ENCODE data around the gene SHROOM3. TPM values are rescaled to one million over a fixed set of nuclear protein-coding genes. Genes with fewer than 3 reads are reported as not detected.

Gene SHROOM3
- polyA plus RNA-seq, 1 donor from 2014 or later: 2.7 TPM

DNA sequence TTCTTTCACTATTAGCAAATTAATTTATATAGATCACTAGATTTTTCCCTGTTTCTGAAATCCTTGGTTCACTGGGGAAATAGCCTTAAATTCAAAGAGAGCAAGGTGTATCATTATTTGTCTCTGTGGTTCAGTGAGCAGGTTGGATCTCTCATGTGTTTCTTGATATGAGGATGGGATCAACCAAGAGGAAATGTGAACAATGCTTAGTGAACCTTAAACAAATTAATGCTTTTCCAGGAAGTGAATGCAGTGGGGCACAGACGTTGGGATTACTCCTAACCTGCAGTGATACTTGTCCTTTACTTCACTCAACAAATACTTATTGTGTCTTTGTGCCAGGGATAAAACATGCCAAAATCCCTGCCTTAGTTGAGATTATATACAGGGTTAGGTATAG lies 193.2 kb downstream of the SHROOM3 start:
- Histone ChIP-seq H3K4me3 (ENCODE audit: low read length) (no peak overlapping the region), H2AFZ (ENCODE audit: low read depth, low read length) (no peak overlapping the region), H3K9me2 (ENCODE audit: insufficient read depth, low read length) (no peaks in the 10 kb centered on the region), H3K27ac (ENCODE audit: low read length) (no peak overlapping the region), H3F3A (ENCODE audit: insufficient read depth, low read length, poor library complexity, severe bottlenecking) (no peaks in the 10 kb centered on the region), H3K9me3 (ENCODE audit: low read length) (no peaks in the 10 kb centered on the region), H3K4me2 (ENCODE audit: low read length) (no peak overlapping the region), H3K79me2 (replicated peaks; ENCODE audit: insufficient read depth, low read length) (peaks cover 4% of the 10 kb centered on the region), H3K27me3 (ENCODE audit: insufficient read depth, low read depth, low read length) (no peaks in the 10 kb centered on the region), H3K36me3 (ENCODE audit: insufficient read depth, low read length) (no peaks in the 10 kb centered on the region), H4K20me1 (ENCODE audit: insufficient read depth) (no peaks in the 10 kb centered on the region), H3K9ac (ENCODE audit: low read length) (no peak overlapping the region)
- TF ChIP-seq POLR2AphosphoS5 (IDR thresholded peaks at IDR 0.05) (no peak), TAF1 (IDR thresholded peaks at IDR 0.05; ENCODE audit: low read depth) (no peak), CTCF (IDR thresholded peaks at IDR 0.05; ENCODE audit: poor library complexity, severe bottlenecking) (no peak), MXI1 (conservative IDR thresholded peaks at IDR 0.05; ENCODE audit: poor library complexity, severe bottlenecking) (no peak), SMC3 (conservative IDR thresholded peaks at IDR 0.05; ENCODE audit: poor library complexity) (no peak), EP300 (conservative IDR thresholded peaks at IDR 0.05; ENCODE audit: poor library complexity, severe bottlenecking) (no peak), REST (IDR thresholded peaks at IDR 0.05; ENCODE audit: borderline replicate concordance) (no peak)

DNA sequence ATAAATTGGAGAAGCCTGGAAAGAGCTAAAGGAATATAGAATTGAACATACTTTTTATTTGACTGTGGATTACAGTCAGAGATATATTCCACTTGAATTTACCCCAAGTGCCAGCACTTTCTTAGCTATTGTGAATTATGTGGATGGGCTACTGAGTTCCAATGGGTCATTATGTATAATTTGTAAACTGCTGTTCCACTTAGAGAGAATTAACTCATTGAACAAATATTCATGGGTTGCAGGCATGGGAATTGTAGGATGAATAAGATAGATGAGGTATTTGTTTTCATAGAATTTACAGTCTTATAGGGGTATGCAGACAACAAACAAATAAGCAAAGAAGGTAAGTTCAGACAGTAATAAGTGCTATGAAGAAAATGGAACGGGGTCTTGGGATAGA lies 195.7 kb downstream of the SHROOM3 start:
- no peaks in the 10 kb centered on the region for H3K79me2 ChIP-seq (replicated peaks; ENCODE audit: insufficient read depth, low read length)
- H3F3A ChIP-seq (ENCODE audit: insufficient read depth, low read length, poor library complexity, severe bottlenecking): no peaks in the 10 kb centered on the region
- H3K27me3 ChIP-seq (ENCODE audit: insufficient read depth, low read depth, low read length): no peaks in the 10 kb centered on the region
- H4K20me1 ChIP-seq (ENCODE audit: insufficient read depth): no peaks in the 10 kb centered on the region
- no peak overlapping the region for H3K27ac ChIP-seq (ENCODE audit: low read length)
- no peak overlapping the region for H3K4me3 ChIP-seq (ENCODE audit: low read length)
- H2AFZ ChIP-seq (ENCODE audit: low read depth, low read length): no peak overlapping the region
- no peaks in the 10 kb centered on the region for H3K9me2 ChIP-seq (ENCODE audit: insufficient read depth, low read length)
- no peak overlapping the region for H3K4me2 ChIP-seq (ENCODE audit: low read length)
- H3K36me3 ChIP-seq (ENCODE audit: insufficient read depth, low read length): no peaks in the 10 kb centered on the region
- no peaks in the 10 kb centered on the region for H3K9me3 ChIP-seq (ENCODE audit: low read length)
- no peak overlapping the region for H3K9ac ChIP-seq (ENCODE audit: low read length)
- no peak for TF ChIP-seq SMC3 (conservative IDR thresholded peaks at IDR 0.05; ENCODE audit: poor library complexity)
- no peak for TF ChIP-seq REST (IDR thresholded peaks at IDR 0.05; ENCODE audit: borderline replicate concordance)
- no peak for TF ChIP-seq POLR2AphosphoS5 (IDR thresholded peaks at IDR 0.05)
- TF ChIP-seq EP300 (conservative IDR thresholded peaks at IDR 0.05; ENCODE audit: poor library complexity, severe bottlenecking): no peak
- no peak for TF ChIP-seq CTCF (IDR thresholded peaks at IDR 0.05; ENCODE audit: poor library complexity, severe bottlenecking)

Data from neural cell (in vitro differentiated cells).